Activated CD4-positive, alpha-beta T cell treated with anti-CD3 and anti-CD28 coated beads, Interleukin-2, amount 10 ng/mL, durations not matched to agents 24 days and 14 days (primary cell): Measurements from ENCODE around the gene IL4R. TPM values are rescaled to one million over a fixed set of nuclear protein-coding genes. Genes with fewer than 3 reads are reported as not detected.

Experiments
- DNase-seq: peaks from one replicate; pipeline ENCODE4 v3.0.0; 2022
- H3K27ac Mint-ChIP-seq: one replicate; pipeline ENCODE4 v1.8.0; 2022; ENCODE audit warnings: mild to moderate bottlenecking, mixed read lengths
- H3K27me3 Mint-ChIP-seq: one replicate; pipeline ENCODE4 v1.8.0; 2022; ENCODE audit warnings: mixed read lengths
- H3K36me3 Mint-ChIP-seq: one replicate; pipeline ENCODE4 v1.8.0; 2022; ENCODE audit warnings: low read depth, mild to moderate bottlenecking, mixed read lengths
- H3K4me1 Mint-ChIP-seq: one replicate; pipeline ENCODE4 v1.8.0; 2021; ENCODE audit warnings: mixed read lengths
- H3K4me3 Mint-ChIP-seq: one replicate; pipeline ENCODE4 v1.8.0; 2022; ENCODE audit warnings: mild to moderate bottlenecking, moderate library complexity, mixed read lengths
- H3K9me3 Mint-ChIP-seq: one replicate; pipeline ENCODE4 v1.8.0; 2021; ENCODE audit warnings: mixed read lengths
- intact Hi-C: fragments of 100-400 bp; cut with micrococcal nuclease; formaldehyde crosslinking; loops from one replicate; pipeline ENCODE4 v1.15.1; 2023
- total RNA-seq: library from RNA; stranded (reverse); gene quantifications from 2 replicates; pipeline ENCODE4 v1.2.3, GENCODE V29; 2022

IL4R gene
- total RNA-seq, 1 donor from 2014 or later: 375 TPM

- intact Hi-C loops: no loop called here
These were observed 21.1 kb downstream of the IL4R start for GRCh38 chr16:27334838-27335237.

GRCh38 chr16:27335349-27336053 lies 21.7 kb downstream of the IL4R start:
- Mint-ChIP-seq H3K36me3 (peaks cover 86% of the 10 kb centered on the region), H3K27ac (peak overlapping the region; percentile 38), H3K27me3 (no peaks in the 10 kb centered on the region)

More at GRCh38 chr16:27334838-27335237, 21.1 kb downstream of the IL4R start:
- Mint-ChIP-seq H3K27ac (peak overlapping the region; percentile 35), H3K9me3 (no peaks in the 10 kb centered on the region), H3K4me1 (peaks cover 55% of the 10 kb centered on the region), H3K27me3 (no peaks in the 10 kb centered on the region), H3K36me3 (peaks cover 84% of the 10 kb centered on the region), H3K4me3 (no peak overlapping the region)
- DNase-seq: no peak

GRCh38 chr16:27337024-27337423 lies 23.2 kb downstream of the IL4R start:
- H3K9me3 Mint-ChIP-seq: no peaks in the 10 kb centered on the region
- peaks cover 88% of the 10 kb centered on the region for H3K36me3 Mint-ChIP-seq
- DNase-seq: no peak
- H3K27me3 Mint-ChIP-seq: no peaks in the 10 kb centered on the region
- H3K4me1 Mint-ChIP-seq: peaks cover 54% of the 10 kb centered on the region
- H3K4me3 Mint-ChIP-seq: peak overlapping the region; percentile 30
- intact Hi-C loops: no loop called here
- peak overlapping the region; percentile 63 for H3K27ac Mint-ChIP-seq

More at GRCh38 chr16:27335349-27336053, 21.7 kb downstream of the IL4R start:
- Mint-ChIP-seq H3K9me3 (no peaks in the 10 kb centered on the region), H3K4me3 (no peak overlapping the region), H3K4me1 (peaks cover 55% of the 10 kb centered on the region)
- no peak for DNase-seq
- intact Hi-C loops: no loop called here

GRCh38 chr16:27339180-27339579 lies 25.4 kb downstream of the IL4R start:
- intact Hi-C loops: no loop called here
- H3K27me3 Mint-ChIP-seq: no peaks in the 10 kb centered on the region
- H3K27ac Mint-ChIP-seq: peak overlapping the region; percentile 34
- H3K36me3 Mint-ChIP-seq: peaks cover 91% of the 10 kb centered on the region
- no peak overlapping the region for H3K4me3 Mint-ChIP-seq
- H3K9me3 Mint-ChIP-seq: no peaks in the 10 kb centered on the region
- peaks cover 43% of the 10 kb centered on the region for H3K4me1 Mint-ChIP-seq
- DNase-seq: no peak

- H3K27ac Mint-ChIP-seq: peak overlapping the region; percentile 52
These were observed 26.9 kb downstream of the IL4R start for GRCh38 chr16:27340654-27341053.

GRCh38 chr16:27341549-27341948 lies 27.8 kb downstream of the IL4R start:
- no peak overlapping the region for H3K4me3 Mint-ChIP-seq
- H3K9me3 Mint-ChIP-seq: no peaks in the 10 kb centered on the region
- H3K36me3 Mint-ChIP-seq: peaks cover 88% of the 10 kb centered on the region
- H3K4me1 Mint-ChIP-seq: peaks cover 30% of the 10 kb centered on the region
- DNase-seq: no peak
- peak overlapping the region; percentile 26 for H3K27ac Mint-ChIP-seq
- no peaks in the 10 kb centered on the region for H3K27me3 Mint-ChIP-seq
- intact Hi-C loops: no loop called here

More at GRCh38 chr16:27340654-27341053, 26.9 kb downstream of the IL4R start:
- Mint-ChIP-seq H3K36me3 (peaks cover 90% of the 10 kb centered on the region), H3K9me3 (no peaks in the 10 kb centered on the region), H3K27me3 (no peaks in the 10 kb centered on the region), H3K4me3 (no peak overlapping the region), H3K4me1 (peaks cover 33% of the 10 kb centered on the region)
- DNase-seq: no peak
- intact Hi-C loops: no loop called here

- no peak for DNase-seq
- Mint-ChIP-seq H3K4me3 (no peak overlapping the region), H3K9me3 (no peaks in the 10 kb centered on the region), H3K36me3 (peaks cover 90% of the 10 kb centered on the region), H3K27ac (peak overlapping the region; percentile 73), H3K4me1 (peaks cover 30% of the 10 kb centered on the region), H3K27me3 (no peaks in the 10 kb centered on the region)
- intact Hi-C loops: no loop called here
These were observed 28.2 kb downstream of the IL4R start for GRCh38 chr16:27341971-27342370.

GRCh38 chr16:27344721-27345120 lies 30.9 kb downstream of the IL4R start:
- Mint-ChIP-seq H3K4me3 (no peak overlapping the region), H3K27ac (peak overlapping the region; percentile 25), H3K4me1 (peaks cover 36% of the 10 kb centered on the region), H3K9me3 (no peaks in the 10 kb centered on the region), H3K36me3 (peaks cover 95% of the 10 kb centered on the region), H3K27me3 (no peaks in the 10 kb centered on the region)
- DNase-seq: no peak
- intact Hi-C loops: no loop called here

- no peak overlapping the region for H3K4me3 Mint-ChIP-seq
- no peaks in the 10 kb centered on the region for H3K9me3 Mint-ChIP-seq
- H3K27ac Mint-ChIP-seq: no peak overlapping the region
- no peak for DNase-seq
- intact Hi-C loops: no loop called here
- no peaks in the 10 kb centered on the region for H3K27me3 Mint-ChIP-seq
- peaks cover 36% of the 10 kb centered on the region for H3K4me1 Mint-ChIP-seq
- H3K36me3 Mint-ChIP-seq: peaks cover 95% of the 10 kb centered on the region
These were observed 31.4 kb downstream of the IL4R start for GRCh38 chr16:27345201-27345600.

- intact Hi-C loops: no loop called here
- peak overlapping the region; percentile 60 for H3K27ac Mint-ChIP-seq
- no peaks in the 10 kb centered on the region for H3K27me3 Mint-ChIP-seq
- peaks cover 94% of the 10 kb centered on the region for H3K36me3 Mint-ChIP-seq
- DNase-seq: no peak
- H3K4me3 Mint-ChIP-seq: no peak overlapping the region
- H3K9me3 Mint-ChIP-seq: no peaks in the 10 kb centered on the region
- peaks cover 34% of the 10 kb centered on the region for H3K4me1 Mint-ChIP-seq
These were observed 33.0 kb downstream of the IL4R start for GRCh38 chr16:27346819-27347218.

- intact Hi-C loops: no loop called here
- Mint-ChIP-seq H3K27ac (peak overlapping the region; percentile 77), H3K27me3 (no peaks in the 10 kb centered on the region), H3K9me3 (no peaks in the 10 kb centered on the region), H3K36me3 (peaks cover 95% of the 10 kb centered on the region), H3K4me3 (no peak overlapping the region), H3K4me1 (peaks cover 31% of the 10 kb centered on the region)
- no peak for DNase-seq
These were observed 34.3 kb downstream of the IL4R start for GRCh38 chr16:27347930-27348685.

- Mint-ChIP-seq H3K36me3 (peaks cover 93% of the 10 kb centered on the region), H3K27ac (peak overlapping the region; percentile 63), H3K4me3 (no peak overlapping the region), H3K9me3 (no peaks in the 10 kb centered on the region), H3K4me1 (peaks cover 32% of the 10 kb centered on the region), H3K27me3 (no peaks in the 10 kb centered on the region)
- intact Hi-C loops: no loop called here
- no peak for DNase-seq
These were observed 35.5 kb downstream of the IL4R start for GRCh38 chr16:27349276-27349675.

GRCh38 chr16:27350006-27350405 lies 36.2 kb downstream of the IL4R start:
- H3K27ac Mint-ChIP-seq: peak overlapping the region; percentile 74
- no peak overlapping the region for H3K4me3 Mint-ChIP-seq
- H3K9me3 Mint-ChIP-seq: no peaks in the 10 kb centered on the region
- H3K27me3 Mint-ChIP-seq: no peaks in the 10 kb centered on the region
- DNase-seq: no peak
- H3K4me1 Mint-ChIP-seq: peaks cover 34% of the 10 kb centered on the region
- intact Hi-C loops: no loop called here
- H3K36me3 Mint-ChIP-seq: peaks cover 93% of the 10 kb centered on the region

- DNase-seq: no peak
- Mint-ChIP-seq H3K27ac (peak overlapping the region; percentile 78), H3K9me3 (no peaks in the 10 kb centered on the region), H3K4me3 (no peak overlapping the region), H3K27me3 (no peaks in the 10 kb centered on the region), H3K4me1 (peaks cover 37% of the 10 kb centered on the region), H3K36me3 (peaks cover 93% of the 10 kb centered on the region)
- intact Hi-C loops: no loop called here
These were observed 38.2 kb downstream of the IL4R start for GRCh38 chr16:27351989-27352388.
